Thymus (tissue), 11 donors: Measurements from ENCODE around the gene RNU6-1. TPM values are rescaled to one million over a fixed set of nuclear protein-coding genes. Genes with fewer than 3 reads are reported as not detected.

ENCODE experiments used
- DNase-seq, 9 donors: peaks; one replicate each; pipeline ENCODE4 v3.0.0-alpha.2; 2013; ENCODE audit warnings: low spot score in 9 of 9, low read depth in 6 of 9, missing footprints in 1 of 9
- H3K27ac ChIP-seq, 2 donors: one replicate each; pipeline ENCODE4 v1.5.1; 2013; ENCODE audit warnings: control low read depth in 1 of 2, low read depth in 1 of 2, low read length in 1 of 2, mild to moderate bottlenecking in 1 of 2, moderate library complexity in 1 of 2
- H3K27me3 ChIP-seq, 2 donors: one replicate each; pipeline ENCODE4 v1.5.1; 2013; ENCODE audit warnings: low read length in 1 of 2; ENCODE audit not compliant: control insufficient read depth in 2 of 2, insufficient read depth in 1 of 2
- H3K36me3 ChIP-seq, 2 donors: one replicate each; pipeline ENCODE4 v1.5.1; 2013; ENCODE audit warnings: low read length in 1 of 2, mild to moderate bottlenecking in 1 of 2, moderate library complexity in 1 of 2; ENCODE audit not compliant: control insufficient read depth in 2 of 2, insufficient read depth in 2 of 2
- H3K4me1 ChIP-seq, 2 donors: one replicate each; pipeline ENCODE4 v1.5.1; 2013; ENCODE audit warnings: low read length in 2 of 2; ENCODE audit not compliant: control insufficient read depth in 2 of 2, insufficient read depth in 2 of 2
- H3K4me3 ChIP-seq, 2 donors: one replicate each; pipeline ENCODE4 v1.5.1; 2013; ENCODE audit warnings: low read length in 2 of 2, control low read depth in 1 of 2, mild to moderate bottlenecking in 1 of 2
- H3K9me3 ChIP-seq, 2 donors: one replicate each; pipeline ENCODE4 v1.5.1; 2013; ENCODE audit warnings: low read length in 1 of 2, mild to moderate bottlenecking in 1 of 2; ENCODE audit not compliant: control insufficient read depth in 2 of 2, insufficient read depth in 1 of 2
- WGBS: extraction: QIAGEN DNeasy Blood & Tissue Kit; methylation state at CpG from one replicate; pipeline ENCODE4 v1.1.7; 2013; 5-methylcytosine and 5-hydroxymethylcytosine counted together
- polyA plus RNA-seq: library from polyadenylated mRNA; stranded (reverse); fragments of 200-250 nt; gene quantifications from one replicate; pipeline ENCODE4 v1.2.3, GENCODE V29; 2013
- total RNA-seq: library from RNA; stranded (reverse); fragments of 120-200 nt; gene quantifications from one replicate; pipeline ENCODE4 v1.2.4, GENCODE V29; 2013
- donor health status: healthy.

RNU6-1 gene
- total and polyA plus RNA-seq, 2 donors, result not detected

GRCh38 chr15:67824976-67825880, 14.6 kb downstream of the RNU6-1 start, which contains the start of gene SKOR1:
SKOR1 (plus strand) TSS chr15:67825509; CDS start chr15:67825603, 94 bp downstream.
- Histone ChIP-seq H3K4me3 (peak within 1 kb of the TSS in 1 of 2 donors; percentile 18), H3K9me3 (peaks cover 4 to 42% of the 10 kb centered on the region in 2 donors), H3K27me3 (peaks cover 94 to 100% of the 10 kb centered on the region in 2 donors), H3K4me1 (peaks cover 10 to 50% of the 10 kb centered on the region in 2 donors), H3K27ac (no peak within 1 kb of the TSS), H3K36me3 (no peaks in the 10 kb centered on the region)
- 3% methylated on average over 58 of the region's 58 CpGs for WGBS
- peak in 1 of 9 donors; percentile 52 for DNase-seq

DNA sequence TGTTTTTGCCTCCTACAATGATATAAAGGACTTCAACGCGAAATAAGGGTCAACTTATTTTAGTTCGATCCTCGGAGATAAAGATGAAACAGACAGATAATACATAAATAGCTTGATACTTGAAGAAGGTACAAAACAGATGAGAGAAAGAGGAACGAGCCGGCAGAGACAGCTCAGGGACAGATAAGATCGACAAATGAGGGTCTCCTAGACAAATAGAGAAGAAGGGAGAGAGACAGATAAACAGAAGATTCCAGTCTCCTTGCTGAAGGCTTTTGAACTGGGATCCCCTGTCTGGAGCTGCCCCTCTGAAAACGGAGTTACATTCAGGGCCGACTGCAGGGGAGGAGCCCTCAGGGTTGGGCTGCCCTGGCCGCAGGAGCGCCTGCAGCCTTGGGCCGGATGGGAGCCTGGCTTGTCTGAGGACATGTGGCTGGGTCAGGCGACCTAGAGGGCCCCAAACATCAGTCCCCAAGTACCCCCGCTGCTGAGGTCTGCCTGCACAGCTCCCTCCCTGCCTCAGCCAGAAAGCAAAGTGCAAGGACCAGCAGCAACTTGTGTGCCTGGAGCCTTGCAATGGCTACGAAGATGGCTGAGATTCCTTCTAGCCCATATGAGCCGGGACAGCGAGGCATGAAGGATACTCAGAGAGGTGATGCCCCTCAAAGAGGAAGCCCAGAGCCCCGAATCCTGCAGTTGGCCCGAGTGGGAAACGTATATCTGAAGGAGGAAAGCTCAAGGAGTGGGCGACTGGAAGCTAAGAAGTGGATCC, 15.5 kb downstream of the RNU6-1 start:
- no peak for DNase-seq
- Histone ChIP-seq H3K4me3 (no peak overlapping the region), H3K27me3 (peaks cover 94 to 100% of the 10 kb centered on the region in 2 donors), H3K27ac (no peak overlapping the region), H3K36me3 (no peaks in the 10 kb centered on the region), H3K4me1 (peaks cover 6 to 43% of the 10 kb centered on the region in 2 donors), H3K9me3 (peaks cover 3 to 37% of the 10 kb centered on the region in 2 donors)
- WGBS, result 11% methylated on average over 21 of the region's 21 CpGs

- Histone ChIP-seq H3K4me3 (peak overlapping the region in 1 of 2 donors; percentile 29), H3K36me3 (no peaks in the 10 kb centered on the region), H3K27me3 (peaks cover 89 to 99% of the 10 kb centered on the region in 2 donors), H3K9me3 (peaks cover 2 to 28% of the 10 kb centered on the region in 2 donors), H3K4me1 (peaks cover 6 to 35% of the 10 kb centered on the region in 2 donors), H3K27ac (no peak overlapping the region)
- 4% methylated on average over 94 of the region's 94 CpGs for WGBS
- no peak for DNase-seq
These were observed 16.3 kb downstream of the RNU6-1 start for GRCh38 chr15:67823314-67824196.

DNA sequence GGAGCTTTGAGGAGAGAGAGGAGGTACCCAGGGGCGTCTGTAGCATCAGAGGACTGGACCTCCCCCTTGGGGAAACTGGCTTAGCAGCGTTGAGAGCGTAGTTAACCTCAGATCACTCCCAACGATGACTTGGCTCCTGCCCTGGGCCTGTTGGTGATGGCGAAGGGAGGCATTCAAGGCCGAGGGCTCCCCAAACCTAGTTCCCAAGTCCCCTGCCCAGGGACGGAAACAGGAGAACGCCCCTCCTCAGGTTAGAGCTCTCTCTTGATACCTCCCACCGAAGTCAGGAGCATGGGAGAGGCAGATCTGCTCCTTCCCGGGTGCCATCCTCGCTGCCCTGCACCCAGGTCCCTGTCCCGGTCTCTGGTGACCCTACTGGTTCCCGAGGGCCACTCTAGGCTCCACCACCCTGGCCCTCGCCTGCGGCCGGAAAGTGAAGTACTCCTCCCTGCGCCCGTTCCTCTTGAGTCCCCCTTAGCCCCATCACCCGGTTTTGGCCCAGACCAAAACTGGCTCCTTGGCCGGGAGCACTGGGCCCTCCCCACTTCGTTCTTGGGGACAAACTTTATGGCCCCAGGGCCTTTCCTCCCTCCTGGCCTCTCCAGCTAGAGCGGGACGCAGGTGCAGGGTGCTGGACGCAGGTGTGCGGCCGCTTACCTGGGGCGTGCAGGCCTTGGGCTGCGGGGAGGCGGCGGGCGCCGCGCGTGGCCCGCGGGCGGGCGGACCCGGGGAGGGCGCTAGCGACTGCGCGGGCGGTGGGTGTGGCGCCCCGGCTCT, 17.1 kb downstream of the RNU6-1 start:
- H3K27me3 ChIP-seq, result peaks cover 89 to 99% of the 10 kb centered on the region in 2 donors
- no peak for DNase-seq
- H3K4me1 ChIP-seq, result peaks cover 6 to 29% of the 10 kb centered on the region in 2 donors
- no peaks in the 10 kb centered on the region for H3K36me3 ChIP-seq
- peak overlapping the region in 1 of 2 donors; percentile 29 for H3K4me3 ChIP-seq
- 8% methylated on average over 46 of the region's 46 CpGs for WGBS
- peaks cover 1 to 27% of the 10 kb centered on the region in 2 donors for H3K9me3 ChIP-seq
- H3K27ac ChIP-seq, result no peak overlapping the region

GRCh38 chr15:67821784-67822440, 17.9 kb downstream of the RNU6-1 start:
- no peak overlapping the region for H3K27ac ChIP-seq
- no peak for DNase-seq
- peaks cover 1 to 27% of the 10 kb centered on the region in 2 donors for H3K9me3 ChIP-seq
- H3K4me1 ChIP-seq, result peaks cover 6 to 29% of the 10 kb centered on the region in 2 donors
- peaks cover 88 to 98% of the 10 kb centered on the region in 2 donors for H3K27me3 ChIP-seq
- no peaks in the 10 kb centered on the region for H3K36me3 ChIP-seq
- no peak overlapping the region for H3K4me3 ChIP-seq
- WGBS, result 6% methylated on average over 43 of the region's 43 CpGs

GRCh38 chr15:67820992-67821783, 18.7 kb downstream of the RNU6-1 start:
- Histone ChIP-seq H3K27ac (no peak overlapping the region), H3K9me3 (peaks cover 1 to 24% of the 10 kb centered on the region in 2 donors), H3K36me3 (no peaks in the 10 kb centered on the region), H3K4me1 (peaks cover 6 to 24% of the 10 kb centered on the region in 2 donors), H3K4me3 (no peak overlapping the region), H3K27me3 (peaks cover 86 to 90% of the 10 kb centered on the region in 2 donors)
- WGBS, result 6% methylated on average over 39 of the region's 39 CpGs
- peak in 3 of 9 donors; percentile 65 to 76 (median 69) for DNase-seq
